Measurements from ENCODE around the gene DMXL1. TPM values are rescaled to one million over a fixed set of nuclear protein-coding genes. Genes with fewer than 3 reads are reported as not detected.
"Not testable (repeated sequence)": the region's sequence is repeated elsewhere in the genome, so short reads cannot be mapped to it uniquely, and the experiment has no call there.

Gene DMXL1
- total RNA-seq, 2 experiments from 2014 or later = 20.8 to 23.3 TPM

GRCh38 chr5:119118000-119118399, 47.1 kb downstream of the DMXL1 start:
- H3K27ac Mint-ChIP-seq = no peak overlapping the region
- POLR2A ChIA-PET = interaction anchor here (0.6 kb wide), 1 partner anchor 327 kb away, joined by 3 read pairs; no protein-coding TSS in a partner anchor
- H3K9me3 Mint-ChIP-seq = no peaks in the 10 kb centered on the region

GRCh38 chr5:119120893-119121292, 50.0 kb downstream of the DMXL1 start:
- no peak for ATAC-seq
- CTCF ChIA-PET = no interaction called here
- Mint-ChIP-seq H3K27me3 (no peaks in the 10 kb centered on the region), H3K36me3 (ENCODE audit: low read depth) (peaks cover 39% of the 10 kb centered on the region), H3K4me3 (no peak overlapping the region), H3K4me1 (ENCODE audit: low read depth) (peaks cover 2% of the 10 kb centered on the region), H3K27ac (no peak overlapping the region), H3K9me3 (no peaks in the 10 kb centered on the region)
- POLR2A ChIA-PET = no interaction called here
- no peak for DNase-seq
- TF ChIP-seq CTCF (IDR thresholded peaks at IDR 0.05) = no peak
- intact Hi-C loops (cut with micrococcal nuclease) = no loop called here

More at GRCh38 chr5:119118000-119118399, 47.1 kb downstream of the DMXL1 start:
- peaks cover 36% of the 10 kb centered on the region for H3K36me3 Mint-ChIP-seq (ENCODE audit: low read depth)
- H3K4me1 Mint-ChIP-seq (ENCODE audit: low read depth) = peaks cover 2% of the 10 kb centered on the region
- intact Hi-C loops (cut with micrococcal nuclease) = no loop called here
- ATAC-seq (no peak), DNase-seq (no peak)
- H3K4me3 Mint-ChIP-seq = no peak overlapping the region
- H3K27me3 Mint-ChIP-seq = no peaks in the 10 kb centered on the region
- CTCF ChIA-PET = no interaction called here
- no peak for TF ChIP-seq CTCF (IDR thresholded peaks at IDR 0.05)

GRCh38 chr5:119122474-119122873, 51.6 kb downstream of the DMXL1 start:
- H3K36me3 Mint-ChIP-seq (ENCODE audit: low read depth) = peaks cover 33% of the 10 kb centered on the region
- DNase-seq; H3K4me3 Mint-ChIP-seq; CTCF ChIA-PET; intact Hi-C loops (cut with micrococcal nuclease); H3K9me3 Mint-ChIP-seq; H3K4me1 Mint-ChIP-seq (ENCODE audit: low read depth); H3K27ac Mint-ChIP-seq; ATAC-seq; POLR2A ChIA-PET; H3K27me3 Mint-ChIP-seq: not testable (repeated sequence)

- CTCF ChIA-PET = no interaction called here
Measured at GRCh38 chr5:119123280-119123679, 52.4 kb downstream of the DMXL1 start.

GRCh38 chr5:119129770-119130169, 58.9 kb downstream of the DMXL1 start:
- Mint-ChIP-seq H3K4me1 (ENCODE audit: low read depth) (no peaks in the 10 kb centered on the region), H3K4me3 (no peak overlapping the region), H3K36me3 (ENCODE audit: low read depth) (peaks cover 24% of the 10 kb centered on the region), H3K9me3 (no peaks in the 10 kb centered on the region), H3K27me3 (no peaks in the 10 kb centered on the region), H3K27ac (no peak overlapping the region)
- no peak for TF ChIP-seq CTCF (IDR thresholded peaks at IDR 0.05)
- DNase-seq = no peak
- ChIA-PET POLR2A (no interaction called here), CTCF (interaction anchor here (0.7 to 1.3 kb wide), 5 partner anchors 61 to 305 kb away, joined by 3 to 6 read pairs (median 3); partner anchors contain the start of gene DTWD2)
- ATAC-seq = no peak
- intact Hi-C loops (cut with micrococcal nuclease) = no loop called here

More at GRCh38 chr5:119123280-119123679, 52.4 kb downstream of the DMXL1 start:
- POLR2A ChIA-PET = no interaction called here
- no peaks in the 10 kb centered on the region for H3K27me3 Mint-ChIP-seq
- no peaks in the 10 kb centered on the region for H3K9me3 Mint-ChIP-seq
- DNase-seq = no peak
- no peak for TF ChIP-seq CTCF (IDR thresholded peaks at IDR 0.05)
- no peaks in the 10 kb centered on the region for H3K4me1 Mint-ChIP-seq (ENCODE audit: low read depth)
- no peak overlapping the region for H3K4me3 Mint-ChIP-seq
- H3K36me3 Mint-ChIP-seq (ENCODE audit: low read depth) = peaks cover 30% of the 10 kb centered on the region
- intact Hi-C loops (cut with micrococcal nuclease) = no loop called here
- H3K27ac Mint-ChIP-seq = no peak overlapping the region
- no peak for ATAC-seq
